Neural crest cell (in vitro differentiated cells): ENCODE results near the gene KDM4C. TPM values are rescaled to one million over a fixed set of nuclear protein-coding genes. Genes with fewer than 3 reads are reported as not detected.

Source experiments
- DNase-seq: peaks from one replicate; pipeline ENCODE4 v3.0.0; 2021; ENCODE audit warnings: low read depth, mixed read lengths, low spot score
- H3K27ac Mint-ChIP-seq: one replicate; pipeline ENCODE4 v1.8.0; 2021; ENCODE audit warnings: mild to moderate bottlenecking, mixed read lengths; ENCODE audit not compliant: unreplicated experiment
- H3K27me3 Mint-ChIP-seq: 2 replicates; pipeline ENCODE4 v1.8.0; 2021; ENCODE audit warnings: low read depth, mild to moderate bottlenecking, mixed read lengths
- H3K36me3 Mint-ChIP-seq: 2 replicates; pipeline ENCODE4 v1.8.0; 2021; ENCODE audit warnings: low read depth, mild to moderate bottlenecking, mixed read lengths
- H3K4me1 Mint-ChIP-seq: 2 replicates; pipeline ENCODE4 v1.8.0; 2021; ENCODE audit warnings: mixed read lengths
- H3K4me3 Mint-ChIP-seq: one replicate; pipeline ENCODE4 v1.8.0; 2021; ENCODE audit warnings: mild to moderate bottlenecking, mixed read lengths
- H3K9me3 Mint-ChIP-seq: 2 replicates; pipeline ENCODE4 v1.8.0; 2021; ENCODE audit warnings: mixed read lengths
- total RNA-seq: library from RNA; stranded (reverse); gene quantifications from 2 replicates; pipeline ENCODE4 v1.2.1, GENCODE V29; 2021
- TF ChIP-seq, protein P1 (sequence below): fragments of 200-600 bp; sonication (generic); conservative IDR thresholded peaks from 2 replicates; pipeline ENCODE4 v1.5.0; 2021; ENCODE audit warnings: antibody characterized with exemption, mild to moderate bottlenecking

The KDM4C gene
- total RNA-seq, 1 donor from 2014 or later = 11.2 TPM

DNA sequence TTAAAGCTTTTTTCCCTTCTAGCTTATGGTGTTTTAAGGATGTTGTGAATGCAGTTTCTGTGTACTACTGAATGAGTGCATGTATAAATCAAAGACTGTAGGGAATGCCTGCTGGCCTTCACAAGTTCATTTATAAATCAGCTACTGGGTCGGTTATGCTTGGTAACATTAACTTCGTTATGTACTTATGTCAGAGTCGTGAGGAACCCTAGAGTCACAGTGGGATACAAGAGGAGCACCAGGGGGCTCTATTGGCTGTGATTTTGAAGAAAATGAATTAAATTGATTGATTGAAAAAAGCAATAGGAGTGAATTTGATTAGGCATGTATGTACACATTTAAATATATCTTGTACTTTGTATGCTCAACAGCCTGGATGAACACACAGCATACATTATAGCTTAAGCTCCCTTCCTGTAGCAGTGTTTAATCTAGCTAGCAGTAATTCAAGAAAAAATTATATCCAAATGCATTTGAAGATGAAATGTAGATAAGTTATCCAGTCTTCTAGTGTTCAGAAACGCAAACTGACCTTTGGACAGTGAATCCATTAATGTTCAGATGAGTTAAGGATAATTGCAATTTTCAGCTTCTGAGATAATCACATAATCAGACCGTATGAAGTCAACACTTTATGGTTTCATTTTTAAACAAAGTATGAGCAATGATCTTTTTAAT lies 204.2 kb downstream of the KDM4C start:
- Mint-ChIP-seq H3K27ac (no peak overlapping the region), H3K4me3 (no peak overlapping the region)
- TF ChIP-seq, protein P1, sequence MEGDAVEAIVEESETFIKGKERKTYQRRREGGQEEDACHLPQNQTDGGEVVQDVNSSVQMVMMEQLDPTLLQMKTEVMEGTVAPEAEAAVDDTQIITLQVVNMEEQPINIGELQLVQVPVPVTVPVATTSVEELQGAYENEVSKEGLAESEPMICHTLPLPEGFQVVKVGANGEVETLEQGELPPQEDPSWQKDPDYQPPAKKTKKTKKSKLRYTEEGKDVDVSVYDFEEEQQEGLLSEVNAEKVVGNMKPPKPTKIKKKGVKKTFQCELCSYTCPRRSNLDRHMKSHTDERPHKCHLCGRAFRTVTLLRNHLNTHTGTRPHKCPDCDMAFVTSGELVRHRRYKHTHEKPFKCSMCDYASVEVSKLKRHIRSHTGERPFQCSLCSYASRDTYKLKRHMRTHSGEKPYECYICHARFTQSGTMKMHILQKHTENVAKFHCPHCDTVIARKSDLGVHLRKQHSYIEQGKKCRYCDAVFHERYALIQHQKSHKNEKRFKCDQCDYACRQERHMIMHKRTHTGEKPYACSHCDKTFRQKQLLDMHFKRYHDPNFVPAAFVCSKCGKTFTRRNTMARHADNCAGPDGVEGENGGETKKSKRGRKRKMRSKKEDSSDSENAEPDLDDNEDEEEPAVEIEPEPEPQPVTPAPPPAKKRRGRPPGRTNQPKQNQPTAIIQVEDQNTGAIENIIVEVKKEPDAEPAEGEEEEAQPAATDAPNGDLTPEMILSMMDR = no peak

DNA sequence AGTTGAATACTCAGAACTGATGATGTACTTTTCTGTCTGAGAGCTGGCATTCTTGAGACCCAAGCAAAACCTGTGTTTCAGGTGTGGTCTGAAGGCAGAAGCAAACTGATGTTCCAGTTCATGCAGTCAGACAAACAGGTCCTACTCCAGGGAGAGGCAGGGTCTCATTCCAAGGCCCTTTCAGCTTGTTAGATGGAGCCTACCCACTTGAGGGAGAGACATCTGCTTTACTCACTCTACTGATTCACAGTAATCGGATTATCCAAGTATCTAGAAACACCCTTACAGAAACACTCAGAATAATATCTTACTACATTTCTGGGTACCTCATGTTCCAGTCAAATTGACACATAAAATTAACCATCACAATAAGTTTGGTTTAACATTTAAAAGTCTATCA lies 207.8 kb downstream of the KDM4C start:
- no peaks in the 10 kb centered on the region for H3K27me3 Mint-ChIP-seq
- no peak overlapping the region for H3K4me3 Mint-ChIP-seq
- H3K4me1 Mint-ChIP-seq = peaks cover 3% of the 10 kb centered on the region
- TF ChIP-seq, protein P1 = no peak
- no peaks in the 10 kb centered on the region for H3K9me3 Mint-ChIP-seq
- H3K27ac Mint-ChIP-seq = peak overlapping the region; percentile 12
- no peaks in the 10 kb centered on the region for H3K36me3 Mint-ChIP-seq
- no peak for DNase-seq

More for the DNA sequence above, 204.2 kb downstream of the KDM4C start:
- Mint-ChIP-seq H3K27me3 (no peaks in the 10 kb centered on the region), H3K9me3 (no peaks in the 10 kb centered on the region), H3K4me1 (peaks cover 13% of the 10 kb centered on the region), H3K36me3 (no peaks in the 10 kb centered on the region)
- DNase-seq = no peak

DNA sequence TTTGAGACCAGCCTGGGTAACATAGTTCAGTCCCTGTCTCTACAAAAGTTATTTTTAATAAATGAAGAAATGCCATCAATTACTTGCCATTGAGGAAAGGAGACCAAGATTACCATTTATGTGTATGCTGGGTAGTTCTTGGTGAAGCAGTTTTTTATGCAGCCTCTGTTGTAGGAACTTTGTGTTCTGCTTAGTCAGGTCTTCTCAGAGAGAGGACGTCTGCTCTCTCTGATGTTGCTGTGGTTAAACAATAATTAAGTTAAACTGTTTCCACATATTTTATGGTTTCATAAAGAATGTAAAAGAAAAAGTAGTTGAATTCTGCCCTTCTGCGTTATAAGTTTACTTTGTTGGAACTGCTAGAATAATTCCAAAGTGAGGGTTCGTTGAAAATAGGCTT lies 210.5 kb downstream of the KDM4C start:
- Mint-ChIP-seq H3K27me3 (no peaks in the 10 kb centered on the region), H3K9me3 (no peaks in the 10 kb centered on the region), H3K4me1 (no peaks in the 10 kb centered on the region), H3K36me3 (no peaks in the 10 kb centered on the region), H3K27ac (no peak overlapping the region), H3K4me3 (no peak overlapping the region)
- TF ChIP-seq, protein P1 = no peak
- no peak for DNase-seq

DNA sequence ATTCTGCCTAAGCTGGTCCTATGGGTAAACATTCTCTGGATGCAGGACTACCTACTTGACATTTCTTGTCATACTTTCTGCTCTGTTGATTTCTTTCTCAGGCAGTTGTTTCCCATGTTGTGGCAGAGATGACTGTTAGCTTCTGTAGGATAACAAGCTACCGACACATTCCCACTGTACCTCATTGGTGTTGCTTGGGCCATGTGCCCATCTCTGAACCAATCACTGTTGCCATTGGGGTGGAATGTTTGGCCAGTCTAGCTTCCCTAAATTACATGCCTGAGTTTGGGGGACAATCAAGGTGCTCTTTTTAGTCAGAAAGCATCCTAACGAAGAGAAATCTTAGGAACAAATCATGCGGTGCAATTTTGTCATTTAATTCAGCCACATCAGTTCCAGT lies 212.0 kb downstream of the KDM4C start:
- H3K4me3 Mint-ChIP-seq = no peak overlapping the region
- no peaks in the 10 kb centered on the region for H3K4me1 Mint-ChIP-seq
- no peak overlapping the region for H3K27ac Mint-ChIP-seq
- TF ChIP-seq, protein P1 = no peak
- H3K9me3 Mint-ChIP-seq = no peaks in the 10 kb centered on the region
- no peaks in the 10 kb centered on the region for H3K36me3 Mint-ChIP-seq
- no peaks in the 10 kb centered on the region for H3K27me3 Mint-ChIP-seq
- no peak for DNase-seq

DNA sequence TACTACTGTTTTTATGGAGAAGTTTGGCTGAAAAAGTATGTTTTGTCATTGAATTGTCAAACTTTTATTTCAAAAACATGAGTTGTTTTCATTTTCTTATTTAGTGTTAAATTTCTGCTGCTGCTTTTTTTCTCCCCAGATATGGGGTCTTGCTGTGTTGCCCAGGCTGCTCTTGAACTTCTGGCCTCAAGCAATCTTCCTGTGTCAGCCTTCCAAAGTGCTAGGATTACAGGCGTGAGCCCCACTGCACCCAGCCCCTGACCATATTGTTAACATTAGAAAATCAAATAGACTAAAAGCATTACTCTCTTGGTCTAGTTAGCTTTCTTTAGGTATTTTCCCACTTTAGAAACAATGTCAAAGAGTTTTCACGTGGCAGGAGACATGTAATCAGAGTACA lies 215.3 kb downstream of the KDM4C start:
- Mint-ChIP-seq H3K36me3 (no peaks in the 10 kb centered on the region), H3K27ac (no peak overlapping the region), H3K27me3 (no peaks in the 10 kb centered on the region), H3K4me1 (no peaks in the 10 kb centered on the region), H3K9me3 (no peaks in the 10 kb centered on the region), H3K4me3 (no peak overlapping the region)
- no peak for DNase-seq
- TF ChIP-seq, protein P1 = no peak
